Right renal pelvis (tissue), 4 donors: ENCODE data around the gene THAP10. TPM values are rescaled to one million over a fixed set of nuclear protein-coding genes. Genes with fewer than 3 reads are reported as not detected.
"Not testable (repeated sequence)": the region's sequence is repeated elsewhere in the genome, so short reads cannot be mapped to it uniquely, and the experiment has no call there.

Source experiments
- DNase-seq, 4 donors: peaks; one replicate each; pipeline ENCODE4 v3.0.0-alpha.2; 2013; ENCODE audit warnings: low read depth in 4 of 4, low spot score in 3 of 4, missing footprints in 1 of 4
- polyA plus RNA-seq, 4 donors: library from polyadenylated mRNA; unstranded; fragments of 120-200 nt; gene quantifications; one replicate each; pipeline ENCODE4 v1.2.1, GENCODE V29; 2013; ENCODE audit not compliant: insufficient read length in 4 of 4

THAP10 gene
- polyA plus RNA-seq, 4 donors, result 8.1 to 11.3 (median 10.7) TPM

- no peak for DNase-seq
Measured at GRCh38 chr15:70879401-70879800, 12.8 kb downstream of the THAP10 start.

- no peak for DNase-seq
Measured at GRCh38 chr15:70876683-70877082, 15.6 kb downstream of the THAP10 start.

GRCh38 chr15:70876011-70876410 lies 16.2 kb downstream of the THAP10 start:
- no peak for DNase-seq

DNA sequence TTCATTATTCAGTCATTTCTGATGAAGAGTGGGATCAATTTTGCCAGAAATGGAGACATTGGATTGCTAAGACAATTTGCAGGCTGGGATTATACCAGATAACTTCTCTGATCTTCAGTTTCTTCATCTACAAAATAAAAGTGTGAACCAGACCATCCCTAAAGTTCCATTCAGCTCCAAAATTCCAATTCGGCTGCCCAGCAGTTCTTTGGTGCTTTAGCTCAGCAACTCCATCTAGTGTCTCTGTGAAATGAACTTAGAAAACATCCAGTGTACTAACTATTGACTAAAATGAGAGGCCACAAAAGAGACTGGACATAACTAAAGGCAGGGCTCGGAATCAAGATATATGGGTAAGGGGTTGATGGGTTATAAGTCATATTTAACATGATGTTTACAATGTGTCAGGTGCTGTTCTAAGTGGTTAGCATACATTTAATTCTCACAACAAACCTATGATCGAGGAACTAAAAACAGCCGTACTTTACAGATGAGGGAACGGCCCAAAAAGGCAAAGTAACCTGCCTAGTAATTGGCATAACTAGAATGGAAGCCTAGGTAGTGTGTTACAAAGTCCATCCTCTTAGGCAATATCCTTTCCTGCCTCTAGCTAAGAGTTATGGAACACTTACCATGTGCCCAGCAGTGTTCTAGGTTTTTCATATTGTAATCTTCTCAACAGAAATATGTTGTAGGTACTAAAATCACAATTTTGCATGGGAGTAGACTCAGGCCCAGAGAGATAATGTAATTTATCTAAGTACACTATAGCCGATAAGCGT lies 17.0 kb downstream of the THAP10 start:
- no peak for DNase-seq

DNA sequence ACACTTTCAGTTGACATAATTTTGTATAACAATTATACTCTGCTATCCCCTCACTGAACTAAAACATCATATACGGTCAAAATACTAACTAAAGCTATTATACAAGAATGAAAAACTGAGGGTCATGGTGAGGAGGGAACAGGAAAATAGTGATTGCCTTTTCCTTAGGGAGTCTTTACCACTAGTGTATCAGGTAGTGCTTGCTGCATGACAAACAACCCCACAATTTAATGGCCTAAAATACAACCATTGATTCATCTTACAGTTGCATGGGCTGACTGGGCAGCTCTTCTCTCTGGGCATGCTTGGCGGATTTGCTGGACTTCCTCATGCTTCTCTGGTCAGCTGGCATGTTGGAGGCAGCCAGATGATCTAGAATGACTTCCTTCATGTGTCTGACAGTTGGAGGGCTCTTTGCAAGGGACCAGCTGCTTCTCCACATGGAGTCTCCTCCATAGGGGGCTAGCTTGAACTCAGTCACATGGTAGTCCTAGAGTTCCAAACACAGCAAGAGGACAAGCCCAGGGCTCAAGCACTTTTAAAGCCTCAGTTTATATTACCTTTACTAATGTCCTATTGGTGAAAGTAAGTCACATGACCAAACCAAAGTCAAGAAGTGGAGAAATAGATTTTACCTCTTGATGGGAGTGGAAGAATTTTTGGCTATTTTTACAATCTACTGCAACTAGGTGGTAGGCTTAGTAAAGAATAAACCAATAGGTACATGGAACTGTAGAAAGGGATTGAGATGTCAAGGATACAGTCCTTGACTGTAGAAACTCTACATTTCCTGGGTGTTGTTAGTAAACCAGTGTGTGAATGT lies 18.8 kb downstream of the THAP10 start:
- no peak for DNase-seq

GRCh38 chr15:70871490-70871889 lies 20.7 kb downstream of the THAP10 start:
- not testable (repeated sequence) for DNase-seq

DNA sequence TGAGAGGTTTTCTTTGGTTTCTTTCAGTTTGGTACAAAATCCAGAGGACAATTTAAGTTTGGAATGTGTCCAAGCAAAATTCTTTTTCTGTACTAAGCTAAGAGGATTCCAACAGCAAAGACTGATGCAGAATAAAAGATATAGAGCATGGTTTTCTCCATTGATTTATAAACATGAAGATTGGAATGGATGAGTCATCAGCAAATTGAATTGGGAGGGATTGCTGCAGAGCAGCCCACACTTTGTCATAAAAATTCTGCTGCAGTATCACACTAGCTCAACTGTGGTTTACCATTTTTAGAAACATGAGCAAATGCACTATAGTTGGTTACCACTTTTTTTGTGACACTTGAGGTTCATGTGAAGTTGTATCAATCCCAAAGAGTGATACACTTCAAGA lies 22.2 kb downstream of the THAP10 start:
- DNase-seq, result no peak

GRCh38 chr15:70869346-70869745 lies 22.9 kb downstream of the THAP10 start:
- no peak for DNase-seq

- DNase-seq, result no peak
Measured at GRCh38 chr15:70867911-70868467, 24.2 kb downstream of the THAP10 start.

- no peak for DNase-seq
Measured at GRCh38 chr15:70866982-70867641, 25.1 kb downstream of the THAP10 start.

DNA sequence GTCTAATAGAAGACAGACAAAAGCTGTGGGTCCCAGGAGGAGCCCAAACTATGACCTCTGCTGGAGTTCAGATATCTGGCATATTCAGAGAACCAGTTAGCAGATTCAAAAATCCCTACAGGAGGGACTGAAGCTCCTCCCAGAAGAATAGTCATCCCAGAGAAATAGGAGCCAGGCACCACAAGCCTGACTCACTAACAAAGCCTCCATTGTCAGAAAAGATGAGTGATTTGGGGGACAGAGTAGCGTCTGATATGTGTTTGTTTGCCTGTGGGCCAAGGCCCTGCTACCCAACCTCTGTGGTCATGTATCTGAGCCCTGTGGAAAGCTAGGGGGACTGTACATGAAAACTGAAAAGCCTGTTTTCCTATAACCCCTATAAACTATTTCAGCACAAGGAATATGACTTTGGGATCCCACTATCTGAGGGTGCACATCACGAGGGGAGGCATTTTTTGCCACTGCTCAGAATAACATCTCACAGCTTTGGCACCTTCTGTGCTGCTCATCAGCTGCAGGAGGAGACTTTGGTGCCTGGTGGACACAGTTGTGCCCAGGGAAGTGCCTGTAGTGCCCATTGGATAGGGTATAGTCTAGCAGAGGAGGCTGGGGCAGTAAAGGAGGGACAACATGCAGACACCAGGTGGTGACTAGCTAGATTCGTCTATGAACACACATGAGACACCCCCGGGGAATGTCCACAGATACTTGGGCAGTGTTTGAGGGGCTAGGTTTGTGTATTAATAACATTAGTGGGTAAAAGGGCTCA lies 28.6 kb downstream of the THAP10 start:
- DNase-seq, result no peak

GRCh38 chr15:70859998-70860397 lies 32.2 kb downstream of the THAP10 start:
- DNase-seq, result no peak

DNA sequence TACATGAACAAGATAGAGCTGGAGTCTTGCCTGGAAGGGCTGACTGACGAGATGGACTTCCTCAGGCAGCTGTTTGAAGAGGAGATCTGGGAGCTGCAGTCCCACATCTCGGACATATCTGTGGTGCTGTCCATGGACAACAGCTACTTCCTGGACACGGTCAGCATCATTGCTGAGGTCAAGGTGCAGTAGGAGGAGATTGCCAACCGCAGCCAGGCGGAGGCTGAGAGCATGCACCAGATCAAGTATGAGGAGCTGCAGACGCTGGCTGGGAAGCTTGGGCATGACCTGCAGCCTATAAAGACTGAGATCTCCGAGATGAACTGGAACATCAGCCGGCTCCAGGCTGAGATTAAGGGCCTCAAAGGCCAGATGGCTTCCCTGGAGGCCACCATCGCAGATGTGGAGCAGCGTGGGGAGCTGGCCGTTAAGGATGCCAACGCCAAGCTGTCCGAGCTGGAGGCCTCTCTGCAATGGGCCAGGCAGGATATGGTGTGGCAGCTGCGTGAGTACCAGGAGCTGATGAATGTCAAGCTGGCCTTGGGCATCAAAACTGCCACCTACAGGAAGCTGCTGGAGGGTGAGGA lies 32.8 kb downstream of the THAP10 start:
- no peak for DNase-seq

DNA sequence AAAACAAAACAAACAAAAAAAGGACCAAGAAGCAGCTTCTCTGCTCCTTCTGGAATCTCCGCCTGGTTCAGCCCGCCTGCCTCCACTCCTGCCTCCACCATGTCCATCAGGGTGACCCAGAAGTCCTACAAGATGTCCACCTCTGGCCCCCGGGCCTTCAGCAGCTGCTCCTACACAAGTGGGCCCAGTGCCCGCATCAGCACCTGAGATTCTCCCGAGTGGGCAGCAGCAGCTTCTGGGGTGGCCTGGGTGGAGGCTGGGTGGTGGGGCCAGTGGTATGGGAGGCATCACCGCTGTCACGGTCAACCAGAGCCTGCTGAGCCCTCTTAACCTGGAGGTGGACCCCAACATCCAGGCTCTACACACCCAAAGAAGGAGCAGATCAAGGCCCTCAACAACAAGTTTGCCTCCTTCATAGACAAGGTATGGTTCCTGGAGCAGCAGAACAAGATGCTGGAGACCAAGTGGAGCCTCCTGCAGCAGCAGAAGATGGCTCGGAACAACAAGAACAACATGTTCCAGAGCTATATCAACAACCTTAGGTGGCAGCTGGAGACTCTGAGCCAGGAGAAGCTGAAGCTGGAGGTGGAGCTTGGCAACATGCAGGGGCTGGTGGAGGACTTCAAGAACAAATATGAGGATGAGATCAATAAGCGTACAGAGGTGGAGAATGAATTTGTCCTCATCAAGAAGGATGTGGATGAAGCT lies 33.5 kb downstream of the THAP10 start:
- DNase-seq, result not testable (repeated sequence)

GRCh38 chr15:70857562-70858285 lies 34.5 kb downstream of the THAP10 start:
- DNase-seq, result no peak

GRCh38 chr15:70856884-70857561 lies 35.2 kb downstream of the THAP10 start:
- no peak for DNase-seq

DNA sequence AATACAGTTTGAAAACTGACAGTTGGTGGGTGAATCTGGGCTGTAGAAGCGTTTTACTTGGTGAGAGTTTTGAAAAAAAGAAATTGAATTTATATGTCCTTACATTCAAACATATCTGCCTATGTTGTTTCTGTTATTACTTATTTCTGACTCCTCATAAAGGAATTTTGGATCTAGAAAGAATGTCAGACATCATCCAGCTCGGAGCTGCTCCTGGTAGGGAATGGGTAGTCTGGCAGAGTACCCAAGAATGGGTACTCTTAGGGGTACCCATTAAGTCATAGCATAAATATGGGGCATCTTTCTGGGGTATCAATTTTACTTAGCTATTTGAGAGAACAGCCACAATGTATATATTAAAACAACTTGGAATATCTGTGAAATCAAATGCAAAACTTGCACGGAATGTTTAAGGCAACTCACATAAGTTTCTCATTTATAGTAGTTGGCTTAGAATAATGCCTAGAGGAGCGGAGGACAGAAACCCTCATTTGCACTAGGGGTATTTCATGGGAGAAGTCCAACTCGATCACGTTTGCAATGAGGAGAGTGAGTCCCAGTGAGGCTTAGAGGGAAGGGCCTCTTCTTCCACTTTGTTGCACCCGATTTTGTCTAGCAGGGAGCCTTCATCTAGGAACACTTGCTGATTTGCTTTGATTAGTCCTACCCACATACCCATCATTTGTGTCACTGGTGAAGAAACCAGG lies 35.9 kb downstream of the THAP10 start:
- DNase-seq, result no peak
